ENCODE results near the gene RELT. TPM values are rescaled to one million over a fixed set of nuclear protein-coding genes. Genes with fewer than 3 reads are reported as not detected.

The RELT gene
- total RNA-seq, 2 donors from 2014 or later: 31.2 to 39.9 TPM

DNA sequence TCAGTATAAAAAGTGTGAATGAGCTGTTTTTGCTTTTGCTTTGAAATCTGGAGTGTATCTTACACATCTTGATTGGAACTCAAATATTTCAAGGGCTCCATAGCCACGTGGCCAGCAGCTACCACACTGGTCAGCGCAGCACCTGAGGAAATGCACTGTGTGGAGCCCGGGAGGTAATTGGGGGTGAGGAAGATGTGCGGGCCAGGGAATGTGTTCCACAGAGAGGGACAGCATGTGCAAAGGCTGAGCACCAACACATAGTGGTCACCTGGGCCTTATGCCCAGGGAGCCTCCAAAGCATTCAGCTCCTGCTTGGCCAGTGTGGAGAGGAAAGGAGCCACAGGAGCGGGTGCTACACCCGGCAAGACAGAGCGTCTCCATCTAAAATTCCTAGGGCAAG is 20.8 kb downstream of the RELT start:
- Mint-ChIP-seq H3K9me3 (no peaks in the 10 kb centered on the region), H3K36me3 (ENCODE audit: low read depth) (peaks cover 61% of the 10 kb centered on the region), H3K4me3 (no peak overlapping the region), H3K27ac (peak overlapping the region; percentile 75), H3K4me1 (peaks cover 3% of the 10 kb centered on the region), H3K27me3 (no peaks in the 10 kb centered on the region)
- no peak for ATAC-seq (replicated peaks)

DNA sequence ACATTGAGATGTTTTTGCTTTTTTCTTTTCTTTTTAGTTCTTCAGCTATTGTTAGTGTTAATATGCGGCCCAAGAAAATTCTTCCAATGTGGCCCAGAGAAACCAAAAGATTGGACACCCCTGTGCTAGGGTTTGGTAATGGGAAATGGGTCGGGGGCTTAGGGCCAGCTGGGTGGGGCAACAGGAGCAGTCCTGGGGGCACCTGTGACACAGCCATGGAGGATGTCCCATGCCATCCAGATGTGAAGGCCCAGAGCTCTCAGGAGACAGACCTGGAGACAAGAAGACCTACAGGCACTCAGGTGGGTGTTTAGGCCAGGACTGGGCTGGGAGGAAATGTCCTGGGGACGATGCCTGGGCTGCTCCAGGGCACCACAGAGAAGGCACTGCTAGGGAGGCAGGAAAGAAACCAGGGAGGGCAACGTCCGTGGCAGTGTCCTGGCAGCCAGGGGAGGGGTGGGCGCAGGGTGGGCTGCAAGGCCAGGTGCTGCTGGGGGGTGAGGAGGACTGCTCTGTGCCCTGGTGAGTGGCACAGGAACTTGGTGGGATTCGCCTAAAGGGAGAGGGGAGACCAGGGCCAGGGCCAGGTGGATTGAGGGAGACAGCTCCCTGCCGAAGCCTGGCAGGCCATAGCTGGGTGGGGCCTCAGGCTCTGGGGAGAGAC is 21.4 kb downstream of the RELT start:
- peaks cover 61% of the 10 kb centered on the region for H3K36me3 Mint-ChIP-seq (ENCODE audit: low read depth)
- peaks cover 3% of the 10 kb centered on the region for H3K4me1 Mint-ChIP-seq
- no peak overlapping the region for H3K4me3 Mint-ChIP-seq
- no peaks in the 10 kb centered on the region for H3K9me3 Mint-ChIP-seq
- no peak for ATAC-seq (replicated peaks)
- H3K27ac Mint-ChIP-seq: peak overlapping the region; percentile 75
- no peaks in the 10 kb centered on the region for H3K27me3 Mint-ChIP-seq

DNA sequence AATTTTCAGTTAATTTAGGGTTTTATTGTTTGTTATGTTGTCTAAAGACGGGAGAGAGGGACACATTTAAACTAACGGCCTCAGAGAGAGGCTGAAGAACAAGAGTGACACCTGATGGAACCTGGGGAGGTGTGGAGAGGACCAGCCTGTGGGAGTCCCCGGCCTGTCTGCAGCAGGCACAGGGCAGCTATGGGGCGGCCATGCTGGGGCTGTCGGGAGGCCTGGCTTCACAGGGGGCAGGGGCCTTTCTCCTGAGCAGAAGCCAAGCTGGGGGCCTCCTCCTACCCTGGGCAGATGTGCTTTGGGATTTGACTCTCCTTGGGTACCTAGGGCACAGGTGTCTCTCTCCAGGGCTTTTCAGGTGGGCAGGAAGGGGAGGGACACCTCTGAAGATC is 21.9 kb downstream of the RELT start:
- H3K36me3 Mint-ChIP-seq (ENCODE audit: low read depth): peaks cover 59% of the 10 kb centered on the region
- no peaks in the 10 kb centered on the region for H3K9me3 Mint-ChIP-seq
- no peak overlapping the region for H3K4me3 Mint-ChIP-seq
- ATAC-seq (replicated peaks): peak; percentile 17
- H3K27me3 Mint-ChIP-seq: no peaks in the 10 kb centered on the region
- peak overlapping the region; percentile 75 for H3K27ac Mint-ChIP-seq
- peaks cover 3% of the 10 kb centered on the region for H3K4me1 Mint-ChIP-seq

DNA sequence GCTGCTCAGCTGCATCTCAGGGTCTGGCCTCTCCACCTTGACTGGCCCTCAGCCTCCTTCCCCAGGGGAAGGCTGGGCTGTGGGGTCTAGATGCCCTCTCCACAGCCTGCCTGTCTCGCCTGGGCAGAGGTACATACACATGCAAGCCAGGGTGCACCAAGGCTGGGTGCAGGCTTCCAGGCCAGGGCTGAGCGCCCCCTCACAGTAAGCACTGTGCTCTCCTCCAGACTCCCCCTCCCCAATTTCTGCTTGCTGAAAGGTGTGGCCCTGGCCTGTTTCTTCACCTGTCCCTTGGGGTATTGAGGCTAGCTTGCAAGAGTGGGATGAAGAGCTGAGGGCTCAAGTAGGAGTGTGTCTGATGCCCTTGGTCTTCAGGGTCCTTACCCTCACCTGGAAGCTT is 22.5 kb downstream of the RELT start:
- no peak overlapping the region for H3K4me3 Mint-ChIP-seq
- peaks cover 3% of the 10 kb centered on the region for H3K4me1 Mint-ChIP-seq
- ATAC-seq (replicated peaks): peak; percentile 13
- H3K27me3 Mint-ChIP-seq: no peaks in the 10 kb centered on the region
- H3K27ac Mint-ChIP-seq: no peak overlapping the region
- H3K9me3 Mint-ChIP-seq: no peaks in the 10 kb centered on the region
- peaks cover 53% of the 10 kb centered on the region for H3K36me3 Mint-ChIP-seq (ENCODE audit: low read depth)

DNA sequence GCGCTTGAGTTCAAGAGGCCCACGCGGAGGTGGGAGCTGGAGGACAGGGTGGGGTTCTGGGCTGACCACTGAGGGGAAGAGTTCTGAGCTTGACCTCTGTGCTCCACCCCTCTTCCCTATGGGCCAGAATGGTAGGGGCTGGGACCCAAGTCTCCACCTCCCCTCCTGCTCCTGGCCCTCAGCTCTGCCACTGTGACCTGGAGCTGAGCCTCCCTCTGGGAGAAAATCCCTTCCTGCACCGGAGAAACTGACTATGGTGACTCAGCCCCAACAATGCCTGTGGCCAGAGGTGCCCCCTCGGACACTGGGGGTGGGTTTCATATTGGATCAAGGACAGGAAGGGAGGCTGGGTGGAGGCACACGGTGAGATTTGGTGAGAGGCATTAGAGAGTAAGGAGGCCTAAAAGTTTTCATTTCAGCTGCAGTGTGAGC is 23.0 kb downstream of the RELT start:
- Mint-ChIP-seq H3K4me3 (no peak overlapping the region), H3K4me1 (peaks cover 3% of the 10 kb centered on the region), H3K27me3 (no peaks in the 10 kb centered on the region), H3K27ac (peak overlapping the region; percentile 83), H3K9me3 (no peaks in the 10 kb centered on the region), H3K36me3 (ENCODE audit: low read depth) (peaks cover 51% of the 10 kb centered on the region)
- no peak for ATAC-seq (replicated peaks)

DNA sequence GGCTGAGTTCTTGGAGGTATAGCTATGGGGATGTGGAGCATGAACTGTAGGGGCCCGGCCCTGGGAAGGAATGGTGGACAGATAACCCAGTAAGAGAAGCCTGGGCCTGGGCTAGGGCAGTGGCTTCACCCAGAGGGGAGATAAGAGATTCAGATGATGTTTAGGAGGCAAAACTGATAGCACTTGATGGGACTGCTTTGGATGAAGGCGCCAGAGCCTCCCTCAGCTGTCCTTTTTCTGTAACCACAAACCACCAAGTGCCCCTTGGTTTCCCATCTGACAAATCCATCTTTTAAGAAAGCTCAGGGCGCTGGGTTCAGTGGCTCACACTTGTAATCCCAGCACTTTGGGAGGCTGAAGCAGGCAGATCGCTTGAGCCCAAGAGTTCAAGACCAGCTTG is 23.4 kb downstream of the RELT start:
- Mint-ChIP-seq H3K27ac (peak overlapping the region; percentile 83), H3K4me1 (peaks cover 3% of the 10 kb centered on the region), H3K27me3 (no peaks in the 10 kb centered on the region), H3K9me3 (no peaks in the 10 kb centered on the region), H3K36me3 (ENCODE audit: low read depth) (peaks cover 47% of the 10 kb centered on the region), H3K4me3 (no peak overlapping the region)
- no peak for ATAC-seq (replicated peaks)

DNA sequence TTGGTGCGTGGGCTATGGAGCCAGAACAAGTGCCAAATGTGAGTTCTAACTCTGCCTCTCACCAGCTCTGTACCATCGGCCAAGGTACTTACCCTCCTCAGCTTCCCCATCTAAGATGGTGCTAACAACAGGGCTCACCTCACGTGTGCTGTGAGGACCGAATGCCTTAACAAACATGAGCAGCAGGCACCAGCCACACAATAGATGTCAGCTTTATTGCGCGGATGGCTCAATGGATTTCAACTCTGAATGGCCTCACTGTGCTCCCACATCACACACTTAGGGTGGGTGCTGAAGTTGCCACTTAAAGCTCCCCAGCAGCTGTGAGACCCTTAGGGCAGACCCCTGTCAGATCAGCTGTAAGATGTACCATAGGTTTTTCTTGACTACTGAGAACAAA is 24.1 kb downstream of the RELT start:
- H3K4me1 Mint-ChIP-seq: peaks cover 3% of the 10 kb centered on the region
- peak overlapping the region; percentile 9 for H3K27ac Mint-ChIP-seq
- H3K36me3 Mint-ChIP-seq (ENCODE audit: low read depth): peaks cover 44% of the 10 kb centered on the region
- ATAC-seq (replicated peaks): no peak
- no peak overlapping the region for H3K4me3 Mint-ChIP-seq
- no peaks in the 10 kb centered on the region for H3K27me3 Mint-ChIP-seq
- no peaks in the 10 kb centered on the region for H3K9me3 Mint-ChIP-seq

DNA sequence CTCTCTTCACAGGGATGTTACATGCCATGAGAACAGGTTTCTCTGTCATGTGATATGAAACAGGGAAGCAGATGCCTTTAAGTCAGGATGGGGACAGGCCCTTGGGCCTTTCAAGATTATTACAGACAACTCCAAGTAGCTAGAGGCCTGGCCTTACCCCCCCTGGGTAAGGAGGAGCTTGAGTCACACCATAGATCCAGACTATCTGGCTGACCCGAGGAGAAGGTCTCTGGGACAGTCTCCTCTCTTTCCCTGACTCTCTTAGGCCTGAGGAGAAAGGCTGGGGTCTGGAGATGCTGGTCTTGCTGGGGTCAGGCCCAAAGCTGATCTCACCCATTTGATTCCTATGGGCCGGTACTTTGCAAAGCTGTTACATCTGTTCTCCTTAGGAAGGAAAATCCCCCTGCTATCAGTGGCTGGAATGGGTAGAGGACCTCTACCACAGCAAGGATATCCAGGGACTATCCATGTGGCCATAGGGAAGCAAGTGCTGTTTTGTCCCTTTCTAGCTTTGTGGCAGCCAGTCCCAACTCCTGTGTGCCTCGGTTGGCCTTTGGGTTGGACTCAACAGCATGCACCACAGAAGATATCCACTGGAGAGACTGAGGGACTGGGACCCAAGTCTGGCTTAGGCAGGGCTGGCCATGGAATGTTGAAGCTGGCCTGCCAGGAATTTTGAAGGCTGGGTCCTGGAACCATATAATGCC is 25.2 kb downstream of the RELT start:
- Mint-ChIP-seq H3K27ac (peak overlapping the region; percentile 66), H3K4me1 (peaks cover 3% of the 10 kb centered on the region), H3K9me3 (no peaks in the 10 kb centered on the region), H3K36me3 (ENCODE audit: low read depth) (peaks cover 45% of the 10 kb centered on the region), H3K27me3 (no peaks in the 10 kb centered on the region), H3K4me3 (no peak overlapping the region)
- ATAC-seq (replicated peaks): no peak

DNA sequence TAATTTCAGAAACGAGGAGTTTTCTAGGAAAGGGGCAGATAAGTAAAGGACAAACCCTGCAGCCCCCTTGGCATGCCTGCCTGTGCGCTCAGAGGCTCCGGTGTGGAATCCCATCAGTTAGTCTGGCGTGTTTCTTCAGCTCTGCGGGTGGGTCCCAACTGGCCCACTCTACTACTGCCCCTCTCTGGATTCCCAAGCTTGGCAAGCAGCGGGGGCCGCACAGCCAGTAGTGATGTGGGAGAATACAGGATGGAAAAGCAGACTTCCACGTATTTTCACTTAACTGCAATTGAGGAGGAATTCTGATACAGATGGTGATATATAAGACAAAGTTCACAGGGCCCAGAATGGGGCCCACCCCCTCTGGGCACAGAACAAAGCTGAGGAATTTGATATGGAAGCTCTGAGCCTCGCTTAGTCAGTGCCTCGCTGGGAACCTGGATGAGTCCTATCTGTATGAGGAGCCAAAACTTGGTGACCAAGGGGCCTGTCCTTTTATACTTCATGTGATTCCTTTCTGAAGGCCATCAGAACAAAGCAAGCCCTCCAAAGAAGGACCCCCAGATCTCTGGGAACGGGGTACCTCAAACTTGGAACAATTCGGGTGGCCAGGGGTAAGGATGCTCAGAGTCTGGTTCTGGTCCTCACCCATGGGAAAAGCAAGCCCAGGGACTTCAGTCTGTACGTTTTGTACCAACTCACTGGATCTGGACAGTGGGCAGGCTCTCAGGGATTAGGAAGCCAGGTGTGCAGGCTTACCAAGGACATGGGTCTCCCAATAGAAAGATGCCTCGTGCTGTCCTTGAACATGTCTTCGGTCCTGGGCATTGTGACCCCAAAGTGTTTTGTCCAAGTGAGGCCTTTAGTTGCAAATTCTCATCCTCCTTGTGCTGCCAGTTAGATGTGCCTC is 26.0 kb downstream of the RELT start:
- no peaks in the 10 kb centered on the region for H3K27me3 Mint-ChIP-seq
- H3K27ac Mint-ChIP-seq: peak overlapping the region; percentile 66
- H3K4me1 Mint-ChIP-seq: no peaks in the 10 kb centered on the region
- no peaks in the 10 kb centered on the region for H3K9me3 Mint-ChIP-seq
- H3K4me3 Mint-ChIP-seq: no peak overlapping the region
- peaks cover 42% of the 10 kb centered on the region for H3K36me3 Mint-ChIP-seq (ENCODE audit: low read depth)
- no peak for ATAC-seq (replicated peaks)

DNA sequence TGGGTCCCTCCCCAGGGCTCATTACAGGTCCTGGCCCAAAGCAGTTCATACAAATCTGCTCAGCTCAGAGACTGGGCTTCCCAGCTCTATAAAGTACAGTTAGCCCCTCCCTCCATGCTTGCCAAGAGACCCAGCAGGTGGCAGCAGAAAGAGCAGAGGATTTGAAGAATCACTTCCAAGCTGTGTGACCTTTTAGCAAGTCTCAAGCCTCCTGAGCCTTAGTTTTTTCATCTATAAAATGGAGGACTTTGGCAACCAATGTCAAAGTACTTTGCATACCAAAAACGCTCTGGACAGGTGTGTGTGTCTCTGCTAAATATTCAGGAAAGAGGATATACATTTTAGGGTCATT is 26.6 kb downstream of the RELT start:
- Mint-ChIP-seq H3K4me3 (no peak overlapping the region), H3K9me3 (no peaks in the 10 kb centered on the region), H3K36me3 (ENCODE audit: low read depth) (peaks cover 40% of the 10 kb centered on the region), H3K27ac (peak overlapping the region; percentile 54), H3K4me1 (no peaks in the 10 kb centered on the region), H3K27me3 (no peaks in the 10 kb centered on the region)
- ATAC-seq (replicated peaks): no peak

DNA sequence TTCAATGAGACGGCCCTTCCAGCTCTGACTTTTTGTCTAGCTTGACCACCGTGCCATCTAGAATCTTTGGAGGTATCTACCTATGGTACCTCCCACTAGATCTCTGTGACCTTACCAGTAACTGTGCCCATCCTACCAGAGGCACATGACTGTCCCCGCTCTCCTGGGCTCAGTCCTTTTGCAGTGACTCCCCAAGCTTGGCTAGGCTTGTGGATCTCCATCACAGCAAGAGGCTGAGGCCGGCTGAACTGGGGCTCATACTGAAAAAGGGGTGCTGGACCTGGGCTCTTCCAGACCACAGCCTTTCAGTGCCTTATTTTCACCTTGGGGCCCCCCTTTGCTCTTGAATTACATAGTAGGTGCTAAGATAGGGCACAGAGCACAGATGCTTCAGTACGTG is 27.3 kb downstream of the RELT start:
- H3K27me3 Mint-ChIP-seq: no peaks in the 10 kb centered on the region
- no peak overlapping the region for H3K4me3 Mint-ChIP-seq

DNA sequence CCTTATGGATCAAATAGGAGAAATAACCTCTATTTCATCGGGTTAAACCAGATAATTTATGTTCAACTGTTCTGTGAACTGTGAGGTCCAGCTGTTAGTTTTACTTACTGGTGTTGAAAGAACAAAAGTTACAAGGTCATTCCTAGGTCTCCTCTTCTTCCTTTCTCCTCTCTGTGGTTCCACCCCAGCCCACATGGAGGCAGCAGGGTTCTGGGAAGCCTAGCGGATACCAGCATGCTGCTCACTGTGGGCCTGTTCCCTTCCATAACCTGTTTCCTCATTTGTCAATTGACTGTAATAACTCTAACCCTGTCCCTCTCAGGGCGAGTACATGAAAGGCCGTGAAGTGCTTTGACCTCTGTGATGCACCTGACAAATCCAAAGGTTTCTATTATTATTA is 27.8 kb downstream of the RELT start:
- Mint-ChIP-seq H3K4me1 (no peaks in the 10 kb centered on the region), H3K27me3 (no peaks in the 10 kb centered on the region), H3K9me3 (no peaks in the 10 kb centered on the region), H3K36me3 (ENCODE audit: low read depth) (peaks cover 45% of the 10 kb centered on the region), H3K4me3 (no peak overlapping the region), H3K27ac (peak overlapping the region; percentile 54)
- ATAC-seq (replicated peaks): no peak

More for the DNA sequence above, 27.3 kb downstream of the RELT start:
- ATAC-seq (replicated peaks): no peak
- H3K9me3 Mint-ChIP-seq: no peaks in the 10 kb centered on the region
- peak overlapping the region; percentile 54 for H3K27ac Mint-ChIP-seq
- H3K36me3 Mint-ChIP-seq (ENCODE audit: low read depth): peaks cover 41% of the 10 kb centered on the region
- H3K4me1 Mint-ChIP-seq: no peaks in the 10 kb centered on the region

DNA sequence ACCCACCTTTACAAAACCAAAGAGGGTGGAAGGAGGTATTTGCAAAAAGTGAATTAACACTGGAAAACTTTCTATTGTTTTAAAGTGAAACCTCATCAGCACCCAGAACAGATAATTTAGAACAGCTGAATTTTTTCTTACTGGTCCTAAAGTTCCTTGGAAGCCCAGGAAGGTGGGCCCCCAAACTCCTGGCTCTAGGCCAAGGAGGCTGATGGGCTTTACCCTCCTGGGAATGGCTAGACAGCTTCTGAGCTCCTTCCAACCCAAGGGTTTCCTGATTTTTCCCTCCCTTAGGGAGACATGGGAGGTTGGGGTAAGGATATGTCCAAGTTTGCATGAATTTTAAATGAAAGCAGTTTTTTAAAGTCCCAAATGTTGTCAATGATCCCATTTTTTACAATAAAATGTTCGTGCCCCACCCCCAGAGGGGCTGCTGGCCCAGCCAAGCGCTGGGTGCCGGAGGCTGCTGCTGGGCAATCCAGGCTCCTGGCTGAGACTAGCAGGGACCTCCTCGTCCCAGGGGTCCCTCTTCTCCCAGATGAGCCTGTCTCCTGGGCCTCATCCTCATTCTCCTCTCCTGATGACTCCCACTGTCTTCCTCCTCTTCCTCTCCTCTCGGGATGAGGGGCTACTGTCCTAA is 28.4 kb downstream of the RELT start:
- Mint-ChIP-seq H3K9me3 (no peaks in the 10 kb centered on the region), H3K4me3 (no peak overlapping the region), H3K36me3 (ENCODE audit: low read depth) (peaks cover 45% of the 10 kb centered on the region), H3K27ac (no peak overlapping the region), H3K27me3 (no peaks in the 10 kb centered on the region), H3K4me1 (no peaks in the 10 kb centered on the region)
- no peak for ATAC-seq (replicated peaks)

DNA sequence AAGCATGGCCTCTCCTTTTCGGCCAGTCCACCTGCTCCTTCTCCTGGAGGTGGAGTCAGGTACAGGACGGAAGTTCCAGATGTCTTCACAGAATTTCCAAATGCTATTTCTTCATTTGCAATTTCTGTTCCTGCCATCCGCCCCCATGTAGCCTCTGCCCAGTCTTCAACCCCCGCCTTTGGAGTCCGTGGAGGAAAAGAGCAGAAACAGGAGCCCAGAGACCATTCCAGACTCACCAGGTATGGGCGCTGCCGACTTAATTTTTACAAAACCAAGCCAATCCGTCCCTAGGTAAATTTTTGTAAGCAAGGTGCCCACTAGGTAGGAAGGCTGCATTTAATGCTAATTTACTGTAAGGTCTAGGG is 28.9 kb downstream of the RELT start:
- peaks cover 49% of the 10 kb centered on the region for H3K36me3 Mint-ChIP-seq (ENCODE audit: low read depth)
- no peaks in the 10 kb centered on the region for H3K27me3 Mint-ChIP-seq
- H3K9me3 Mint-ChIP-seq: no peaks in the 10 kb centered on the region
- no peak overlapping the region for H3K27ac Mint-ChIP-seq
- no peaks in the 10 kb centered on the region for H3K4me1 Mint-ChIP-seq
- H3K4me3 Mint-ChIP-seq: no peak overlapping the region
- ATAC-seq (replicated peaks): no peak

All from activated T-helper 17 cell treated with anti-CD3 and anti-CD28 coated beads, Interleukin-2, amount 50 U/mL, for 72 hours (primary cell).